HG02759 (cell line): ENCODE results near the gene ANKRD10.

ENCODE experiments used
- ATAC-seq: cut with Tn5 transposase; IDR thresholded peaks from one replicate; pipeline ENCODE4 v1.9.1; 2021; ENCODE audit warnings: mild to moderate bottlenecking, moderate library complexity; ENCODE audit not compliant: unreplicated experiment

Gene ANKRD10

DNA sequence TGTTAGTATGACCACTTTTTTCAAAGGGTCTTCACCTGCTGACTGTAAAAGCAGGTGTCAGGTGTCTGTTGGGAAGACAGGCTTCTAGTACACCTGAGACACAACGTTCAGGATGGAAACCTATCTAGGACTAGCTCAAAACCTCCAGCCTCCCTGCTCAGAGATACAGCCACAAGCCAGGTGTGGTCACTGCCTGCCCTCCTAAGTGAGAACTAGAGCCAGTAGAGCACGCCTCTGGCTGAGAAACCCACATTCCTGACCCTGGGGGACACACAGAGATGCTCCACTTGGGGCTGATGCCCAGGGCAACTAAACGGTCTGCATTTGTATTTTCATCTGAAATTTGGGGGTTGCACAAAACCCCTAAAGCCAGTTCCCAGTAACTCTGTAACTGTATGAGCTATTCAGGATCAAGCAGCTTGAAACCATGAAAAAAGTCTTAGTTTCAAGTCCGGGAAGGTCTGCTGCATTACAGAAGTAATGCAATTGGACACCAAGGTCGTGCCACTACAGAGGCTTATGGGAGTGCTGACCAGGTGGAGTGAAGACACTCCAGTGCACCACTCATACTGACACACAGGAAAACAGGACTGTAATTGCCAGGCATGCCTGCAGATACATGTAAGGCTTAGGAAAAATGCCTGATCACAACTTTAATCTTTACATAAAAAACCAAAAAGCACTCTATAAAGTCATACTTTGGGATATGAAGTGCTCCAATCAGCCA is 27.8 kb downstream of the ANKRD10 start:
- ATAC-seq: no peak

DNA sequence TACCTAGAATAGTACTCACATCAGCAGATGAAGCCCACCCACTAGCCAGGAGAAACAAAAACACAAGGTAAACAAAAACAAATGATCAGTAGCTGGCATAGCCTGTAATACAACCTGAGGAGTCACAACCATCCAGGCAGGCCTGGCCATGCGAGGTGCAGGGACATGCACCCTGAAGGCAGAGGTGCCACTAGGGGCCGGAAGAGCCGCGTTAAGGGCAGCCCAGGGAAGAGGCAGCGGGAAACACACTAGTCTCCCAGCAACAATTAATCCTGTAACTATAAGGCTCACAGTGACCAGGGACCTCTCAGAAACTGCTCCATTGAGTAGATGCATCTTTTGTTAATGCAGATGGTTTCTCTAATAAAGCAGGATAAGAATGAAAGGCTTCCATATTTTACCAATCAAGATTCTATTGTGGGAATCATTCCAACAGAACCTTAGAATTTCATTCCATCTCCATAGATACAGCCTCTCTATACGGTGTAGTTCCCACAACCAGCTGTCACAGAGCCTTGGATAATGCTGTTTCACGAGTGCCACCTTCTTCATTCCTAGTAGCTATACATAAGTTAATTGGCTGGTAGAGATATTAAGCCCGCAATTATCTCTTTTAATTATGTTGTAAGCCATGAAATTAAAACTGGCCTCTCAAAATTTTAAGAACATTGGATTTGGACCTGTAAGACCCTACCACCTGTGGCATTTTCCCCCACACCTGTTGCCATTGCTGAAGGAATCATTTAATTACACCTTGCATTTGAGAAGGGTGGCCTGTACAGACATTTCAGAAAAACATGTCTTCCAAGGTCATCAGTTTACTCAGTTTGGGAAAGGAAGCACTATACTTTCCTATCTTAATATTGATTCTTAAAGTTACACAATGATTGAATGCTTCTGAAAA is 28.7 kb downstream of the ANKRD10 start:
- no peak for ATAC-seq

DNA sequence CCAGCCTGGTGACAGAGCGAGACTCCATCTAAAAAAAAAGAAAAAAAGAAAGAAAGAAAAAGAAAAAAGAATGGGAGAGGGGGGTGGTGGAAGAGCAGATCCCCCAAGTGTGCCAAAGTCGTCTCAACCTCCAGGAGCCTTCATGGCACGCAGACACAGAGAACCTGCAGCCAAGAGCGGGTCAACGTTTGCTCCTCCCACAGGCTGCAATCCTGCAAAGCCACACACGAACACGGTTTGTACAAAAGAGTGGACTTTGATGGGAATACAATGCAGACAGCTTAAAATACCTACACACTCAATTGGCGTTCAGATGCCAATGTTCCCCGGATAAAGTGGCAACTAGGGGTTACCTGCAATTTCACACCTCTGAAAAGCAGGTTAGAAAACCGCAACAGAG is 29.4 kb downstream of the ANKRD10 start:
- ATAC-seq: no peak

DNA sequence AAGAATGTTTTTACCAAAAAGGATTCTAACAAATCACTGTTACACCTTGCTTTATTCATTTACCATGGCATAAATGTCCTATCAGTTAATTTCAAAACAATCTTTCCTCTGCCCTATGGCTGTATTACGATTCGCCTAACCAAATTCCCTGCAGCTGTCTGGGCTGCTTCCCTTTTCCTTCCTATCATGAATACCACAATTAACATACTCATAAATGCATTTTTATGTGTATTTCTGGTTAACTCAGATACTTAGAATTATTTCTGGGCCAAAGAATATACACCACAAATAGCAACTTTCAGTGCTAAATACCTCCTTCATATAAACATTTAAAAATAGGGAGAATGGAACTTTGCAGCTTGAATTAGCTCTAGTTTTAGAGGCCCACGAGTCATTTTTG is 30.4 kb downstream of the ANKRD10 start:
- ATAC-seq: no peak

DNA sequence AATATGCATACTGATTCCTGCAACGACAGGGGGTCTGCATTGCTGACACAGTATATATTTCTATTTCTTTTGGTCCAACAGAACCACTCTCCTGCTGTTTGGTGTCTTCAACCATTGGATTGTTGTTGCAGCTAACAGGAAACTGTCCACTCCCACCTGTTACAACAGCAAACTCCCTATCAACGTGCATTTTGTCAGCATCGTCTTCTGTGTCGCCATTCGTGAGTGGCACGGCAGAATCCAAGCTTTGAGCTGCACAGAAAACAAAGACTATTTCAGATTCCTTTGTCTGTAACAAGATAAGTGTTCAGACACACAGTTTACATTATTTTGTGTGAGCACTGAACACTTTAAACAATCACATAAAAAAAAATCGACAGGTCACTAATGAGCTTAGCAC is 31.3 kb downstream of the ANKRD10 start:
- no peak for ATAC-seq

DNA sequence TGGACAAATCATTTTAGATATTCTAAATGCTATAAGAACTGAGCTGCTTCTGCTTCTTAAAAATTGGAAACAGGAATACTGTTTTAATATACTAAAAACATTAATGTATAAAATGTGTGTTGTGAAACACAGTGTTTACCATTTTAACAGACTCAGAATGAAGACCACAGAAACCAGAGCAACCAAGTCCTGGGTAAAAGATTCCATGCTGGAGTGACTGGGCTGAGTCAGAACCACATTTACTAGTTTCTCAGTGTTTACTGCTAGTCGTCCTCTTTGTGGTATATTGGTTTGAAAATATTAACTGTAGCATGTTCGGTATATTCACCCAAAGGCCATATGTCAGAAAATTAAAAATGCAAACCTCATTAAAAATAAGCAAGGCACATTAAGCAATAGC is 31.9 kb downstream of the ANKRD10 start:
- ATAC-seq: no peak

DNA sequence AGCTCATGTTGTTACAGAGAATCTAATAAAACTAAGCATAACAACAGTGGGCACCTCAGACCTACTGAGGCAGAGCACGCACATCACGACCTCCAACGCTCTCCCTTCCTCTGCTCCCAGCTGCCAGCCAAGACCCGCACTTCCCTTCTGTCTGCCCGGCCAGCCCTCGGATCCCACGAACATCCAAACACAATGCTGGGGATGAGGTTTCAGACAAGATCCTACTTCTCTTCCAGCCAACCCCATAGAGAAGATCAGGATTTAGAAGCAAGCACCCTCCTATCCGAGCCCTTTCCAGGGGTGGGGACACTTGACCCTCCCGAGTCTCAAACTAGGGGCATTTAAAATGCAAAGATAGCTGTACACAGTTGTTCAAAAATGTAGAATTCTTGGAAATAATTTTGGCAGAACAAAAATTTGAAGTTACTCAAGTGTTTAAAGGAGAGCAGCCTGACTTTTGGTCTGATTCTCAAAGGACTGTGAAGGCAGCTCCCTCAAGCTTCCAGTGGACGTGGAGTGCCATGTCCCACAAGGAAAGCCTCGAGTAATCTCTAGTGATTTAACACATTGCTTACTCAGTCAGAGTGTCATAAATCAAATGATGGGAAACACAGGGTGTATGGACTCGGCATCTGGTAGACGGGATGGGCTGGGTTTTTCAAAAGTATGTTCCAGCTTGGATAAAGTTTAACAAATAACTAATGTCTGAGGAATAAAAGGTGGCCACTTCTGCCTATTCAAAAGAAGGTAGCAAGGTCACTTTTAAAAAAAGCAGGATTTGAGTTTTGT is 32.8 kb downstream of the ANKRD10 start:
- no peak for ATAC-seq

DNA sequence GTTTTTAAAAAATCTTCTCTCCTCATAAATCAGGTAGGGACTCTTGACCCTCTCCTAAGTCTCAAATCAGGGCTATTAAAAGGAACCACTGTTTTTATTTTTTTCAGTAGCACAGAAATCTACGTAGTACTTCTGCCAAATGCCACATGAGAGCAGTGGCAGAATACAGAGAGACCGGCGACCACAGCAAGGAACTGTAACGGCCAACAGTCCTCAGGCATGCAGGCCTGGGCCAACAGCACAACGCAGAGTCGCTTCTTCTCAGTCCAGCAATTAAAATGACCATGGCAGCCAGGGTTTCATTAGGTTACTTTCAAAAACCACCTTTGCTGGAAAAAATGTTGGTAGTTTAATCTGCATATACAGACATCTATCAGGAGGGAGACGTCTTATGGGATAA is 34.2 kb downstream of the ANKRD10 start:
- ATAC-seq: no peak

DNA sequence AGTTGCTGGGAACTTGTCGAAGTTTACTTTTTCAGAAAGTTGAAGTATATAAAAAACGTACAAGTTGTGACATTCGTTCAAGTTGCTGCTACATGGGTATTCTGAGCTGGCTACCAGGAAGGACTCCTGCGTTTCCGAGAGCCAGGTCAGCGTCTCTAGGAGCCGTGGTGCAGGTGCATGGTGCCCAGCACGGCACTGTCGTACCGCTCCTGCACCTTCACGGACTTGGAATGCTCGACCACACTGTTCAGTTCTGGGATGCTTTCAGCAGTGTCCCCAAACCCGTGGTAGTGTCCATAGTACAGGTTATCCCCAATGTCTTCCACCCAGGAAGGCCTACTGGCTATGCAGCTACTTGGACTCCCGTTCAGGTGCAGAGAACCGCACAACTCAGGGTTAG is 35.4 kb downstream of the ANKRD10 start:
- ATAC-seq: no peak

DNA sequence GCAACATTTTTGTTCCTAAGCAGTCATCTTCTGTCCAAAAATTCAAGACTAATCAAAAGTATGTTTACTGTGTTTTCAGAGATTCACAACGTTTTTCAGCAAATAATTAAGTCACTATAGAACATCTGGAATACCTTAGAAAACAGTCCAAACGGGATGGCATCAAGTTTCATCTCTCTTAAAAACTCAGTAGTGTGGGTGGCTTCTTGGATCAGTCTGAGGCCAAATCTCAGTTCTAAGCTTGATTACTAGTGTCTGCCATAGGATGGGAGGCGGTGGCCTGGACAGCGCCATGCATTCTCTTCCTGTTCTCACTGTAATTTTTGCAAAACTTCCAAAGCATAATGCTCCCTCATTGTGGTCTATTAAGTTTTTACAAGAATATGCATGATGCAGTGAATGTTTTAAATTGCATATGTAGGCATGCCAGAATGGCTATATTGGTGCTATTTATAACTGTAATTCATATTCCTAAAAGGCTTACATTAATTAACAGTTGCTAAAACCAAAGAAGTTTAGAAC is 37.1 kb downstream of the ANKRD10 start:
- no peak for ATAC-seq

DNA sequence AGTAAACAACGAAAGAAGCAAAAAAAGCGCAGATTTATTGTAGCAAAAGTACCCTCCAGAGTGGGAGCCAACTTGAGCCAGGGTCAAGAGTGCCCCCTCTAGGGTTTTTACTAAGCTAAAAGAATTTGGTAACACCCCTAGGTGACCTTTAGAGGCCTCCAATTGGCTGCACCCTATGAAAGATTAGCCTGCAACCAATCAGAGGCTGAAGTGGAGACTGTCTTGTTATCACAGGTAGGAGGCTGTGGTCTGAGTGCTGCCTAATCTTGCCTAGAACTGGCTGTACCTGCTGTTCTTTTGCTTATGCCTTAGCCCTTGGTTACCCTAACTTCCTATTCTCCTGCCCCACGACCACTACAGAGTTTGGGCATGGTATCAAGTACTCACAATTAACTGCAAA is 38.3 kb downstream of the ANKRD10 start:
- ATAC-seq: no peak

DNA sequence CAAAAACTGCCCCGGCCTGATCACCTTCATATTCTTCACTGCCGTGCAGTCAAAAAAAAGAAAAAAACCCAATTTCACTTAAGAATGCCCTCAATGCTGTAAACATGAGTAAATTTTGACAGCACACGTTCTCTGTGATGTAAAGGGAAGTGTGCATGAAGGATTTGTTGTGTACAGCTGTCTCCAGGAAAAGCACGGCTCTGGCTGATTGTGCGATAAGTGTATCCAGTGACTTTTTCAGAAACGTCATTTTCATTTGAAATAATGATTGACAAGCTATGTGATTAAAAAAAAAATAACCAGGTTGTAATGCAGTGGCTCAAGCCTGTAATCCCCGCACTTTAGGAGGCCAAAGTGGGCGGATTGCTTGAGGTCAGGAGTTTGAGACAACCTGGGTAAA is 39.6 kb downstream of the ANKRD10 start:
- peak; percentile 8 for ATAC-seq

DNA sequence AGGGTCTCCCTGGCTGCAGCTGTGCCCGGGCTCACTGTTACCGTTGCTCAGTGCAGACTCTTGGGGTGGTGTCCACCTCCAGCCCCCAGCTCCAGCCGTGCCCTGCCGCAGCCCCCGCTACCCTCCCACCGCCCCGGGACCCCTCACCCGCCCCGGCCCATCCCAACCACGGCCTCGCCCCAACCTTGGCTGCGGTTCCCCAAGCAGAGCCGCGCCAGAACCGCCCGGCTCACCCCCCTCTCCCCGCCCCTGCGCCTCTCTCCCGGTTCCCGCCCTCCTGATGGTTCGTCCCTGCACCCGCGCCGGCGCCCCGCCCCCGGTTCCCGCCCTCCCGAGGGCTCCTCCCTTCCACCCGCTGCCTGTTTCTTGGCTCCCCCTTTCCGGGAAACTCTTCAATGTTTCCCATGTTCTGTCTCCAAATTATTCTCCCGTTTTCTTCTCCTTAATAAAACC is 40.3 kb downstream of the ANKRD10 start:
- peak; percentile 70 for ATAC-seq

DNA sequence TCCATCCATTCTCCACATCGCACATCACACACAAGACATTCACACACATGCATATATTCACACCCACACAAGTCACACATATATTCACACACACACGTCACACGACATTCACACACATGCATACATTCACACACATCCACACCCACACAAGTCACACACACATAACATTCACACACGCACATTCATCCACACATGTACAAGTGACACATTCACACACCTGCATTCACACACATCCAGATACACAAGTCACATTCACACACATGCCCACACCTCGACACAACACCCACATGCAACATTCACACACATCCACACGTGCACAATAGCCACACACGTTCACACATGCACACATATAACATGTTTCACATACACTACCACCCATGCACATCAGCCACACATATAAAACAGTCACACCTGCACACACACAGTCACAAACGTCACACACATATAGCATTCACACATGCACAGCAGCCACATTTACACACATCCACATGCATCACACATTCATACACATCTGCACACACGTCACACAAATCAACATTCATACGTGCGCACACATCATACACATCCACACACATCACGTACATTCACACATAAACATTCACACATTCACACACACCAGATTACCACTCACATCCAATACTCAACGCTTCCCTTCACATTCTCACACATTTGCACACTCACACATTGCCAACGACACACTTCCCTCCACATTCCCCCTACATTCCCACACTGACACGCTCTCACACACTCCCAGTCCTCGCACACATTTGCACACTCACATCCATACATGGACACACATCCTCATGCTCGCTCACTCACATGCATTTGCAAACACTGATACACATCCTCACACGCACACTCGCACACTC is 41.0 kb downstream of the ANKRD10 start:
- ATAC-seq: no peak

DNA sequence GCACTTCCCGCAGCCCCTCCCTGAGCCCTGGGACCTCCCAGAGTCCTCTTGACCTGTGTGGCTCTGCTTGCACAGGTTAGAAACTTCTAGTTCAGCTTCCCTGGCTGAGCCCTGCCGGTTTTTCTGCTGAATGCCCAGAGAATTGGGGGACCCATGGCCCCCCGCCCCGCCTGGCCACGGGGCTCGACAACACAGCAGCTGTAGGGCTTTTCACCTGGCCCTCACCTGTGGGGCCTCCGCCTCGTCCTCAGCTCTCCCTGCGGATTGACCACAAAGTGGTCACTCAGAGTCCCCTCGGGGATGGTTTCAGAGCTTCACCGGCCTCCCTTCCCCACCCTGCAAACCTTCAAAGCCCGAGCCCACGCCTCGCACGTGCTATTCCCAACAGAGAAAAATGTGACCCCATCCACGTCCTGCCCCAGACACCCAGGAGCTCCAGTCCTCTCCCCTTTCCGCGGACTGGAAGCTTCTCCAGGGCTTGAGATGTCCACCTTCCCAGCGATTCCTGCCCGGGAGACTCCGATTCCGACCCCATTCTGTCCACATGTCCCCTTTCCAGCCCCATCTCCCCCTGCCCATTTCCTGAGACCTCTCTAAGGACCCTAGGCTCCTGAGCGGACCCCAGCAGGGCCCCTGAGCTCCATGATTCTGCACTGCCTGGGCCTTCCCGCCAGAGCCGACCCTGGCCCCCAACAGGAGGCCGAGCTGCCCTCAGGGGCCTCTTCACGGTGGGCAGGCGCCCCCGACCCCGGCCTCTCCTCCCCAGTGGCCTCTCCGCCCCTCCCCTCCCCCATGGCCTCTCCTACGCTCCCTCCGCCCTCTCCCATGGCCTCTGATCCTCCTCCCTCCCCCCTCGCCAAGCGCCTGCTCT is 41.9 kb downstream of the ANKRD10 start:
- no peak for ATAC-seq

DNA sequence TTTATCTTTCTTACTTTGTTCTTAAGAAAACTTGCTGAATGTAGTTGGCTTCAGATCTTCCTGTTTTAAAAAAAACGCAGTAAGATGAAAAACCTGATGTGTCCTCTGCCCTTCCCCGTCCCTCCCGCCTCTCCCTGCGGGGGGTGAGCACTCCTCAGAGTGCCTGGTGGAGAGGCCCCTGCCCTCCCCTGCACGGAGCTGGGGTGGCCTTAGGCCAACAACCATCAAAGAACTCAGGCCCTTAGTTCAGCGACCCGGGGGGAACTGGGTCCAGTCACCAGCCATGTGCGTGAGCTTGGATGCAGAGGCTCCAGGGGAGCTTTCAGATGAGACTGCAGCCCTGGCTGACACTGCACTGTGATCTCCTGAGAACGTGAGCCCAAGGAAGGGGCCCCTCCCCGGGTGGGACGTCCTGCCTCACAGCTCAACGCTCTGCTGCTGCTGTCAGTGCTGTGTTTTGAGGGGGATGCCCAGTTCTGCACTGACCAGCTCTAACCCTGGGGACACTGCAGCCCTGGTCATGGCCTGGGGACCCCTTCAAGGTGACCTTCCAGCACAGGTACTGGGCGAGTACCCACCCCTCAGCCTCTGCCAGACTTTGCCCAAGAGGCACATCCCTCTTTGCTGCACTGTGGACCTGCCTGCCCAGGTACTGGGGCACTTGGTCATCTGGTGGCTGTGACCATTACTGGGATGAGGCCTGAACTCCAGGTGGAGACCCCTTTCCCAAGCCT is 42.7 kb downstream of the ANKRD10 start:
- no peak for ATAC-seq

DNA sequence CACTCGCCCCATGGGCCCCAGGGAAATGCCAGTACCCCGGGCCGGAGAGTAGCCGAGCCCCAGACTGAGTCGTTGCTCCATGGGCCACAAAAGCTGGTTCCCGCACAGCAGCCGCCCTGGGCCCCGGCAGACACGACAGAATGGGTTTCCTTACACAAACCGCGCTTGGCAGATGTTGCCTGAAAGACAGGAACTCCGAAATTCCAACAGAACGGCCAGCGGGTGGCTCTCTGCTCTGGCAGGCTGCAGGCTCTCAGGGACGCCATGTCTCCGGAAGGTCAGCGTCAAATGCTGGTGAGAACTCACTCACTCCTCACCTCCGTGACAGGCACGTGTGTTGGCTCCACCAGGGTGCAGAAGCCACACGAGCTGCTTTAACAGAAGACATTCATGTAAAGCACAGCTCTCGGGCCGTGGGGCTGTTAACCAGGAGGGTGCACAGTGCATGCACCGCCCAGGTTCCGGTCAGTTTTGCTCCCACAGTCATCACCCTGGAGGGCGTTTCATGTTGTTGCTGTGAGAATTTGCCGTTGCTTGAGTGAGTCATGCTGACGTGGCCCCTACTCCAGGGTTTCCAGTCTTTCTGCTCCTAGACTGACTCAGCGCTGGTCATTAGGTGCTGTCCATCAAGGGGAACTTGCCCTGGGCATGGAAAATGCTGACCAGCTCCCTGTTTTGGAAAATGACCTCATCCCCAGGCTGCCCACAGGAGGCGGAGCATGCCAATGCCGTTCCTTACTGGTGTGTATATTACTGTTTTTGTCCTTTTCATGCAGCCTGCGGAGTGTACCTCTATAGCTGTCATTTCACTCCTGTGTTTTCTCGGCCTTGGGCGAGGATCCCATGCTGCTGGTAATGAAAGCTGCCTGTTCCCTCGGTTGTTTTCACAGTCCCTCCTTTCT is 44.8 kb downstream of the ANKRD10 start:
- no peak for ATAC-seq
